Activated naive CD4-positive, alpha-beta T cell treated with anti-CD3 and anti-CD28 coated beads, Interleukin-2, amount 50 U/mL, for 24 hours (primary cell): ENCODE results near the gene ABLIM1.
A peak's percentile ranks its signal among the peaks of the same experiment; 100 is the strongest.

Source experiments
- H3K27ac Mint-ChIP-seq: one replicate; pipeline ENCODE4 v1.8.0; 2021; ENCODE audit warnings: mild to moderate bottlenecking, mixed read lengths
- H3K27me3 Mint-ChIP-seq: one replicate; pipeline ENCODE4 v1.8.0; 2021; ENCODE audit warnings: mixed read lengths
- H3K36me3 Mint-ChIP-seq: one replicate; pipeline ENCODE4 v1.8.0; 2021; ENCODE audit warnings: mixed read lengths
- H3K4me1 Mint-ChIP-seq: one replicate; pipeline ENCODE4 v1.8.0; 2021; ENCODE audit warnings: mixed read lengths
- H3K4me3 Mint-ChIP-seq: one replicate; pipeline ENCODE4 v1.8.0; 2021; ENCODE audit warnings: mild to moderate bottlenecking, mixed read lengths
- H3K9me3 Mint-ChIP-seq: one replicate; pipeline ENCODE4 v1.8.0; 2021; ENCODE audit warnings: mixed read lengths

ABLIM1 gene

DNA sequence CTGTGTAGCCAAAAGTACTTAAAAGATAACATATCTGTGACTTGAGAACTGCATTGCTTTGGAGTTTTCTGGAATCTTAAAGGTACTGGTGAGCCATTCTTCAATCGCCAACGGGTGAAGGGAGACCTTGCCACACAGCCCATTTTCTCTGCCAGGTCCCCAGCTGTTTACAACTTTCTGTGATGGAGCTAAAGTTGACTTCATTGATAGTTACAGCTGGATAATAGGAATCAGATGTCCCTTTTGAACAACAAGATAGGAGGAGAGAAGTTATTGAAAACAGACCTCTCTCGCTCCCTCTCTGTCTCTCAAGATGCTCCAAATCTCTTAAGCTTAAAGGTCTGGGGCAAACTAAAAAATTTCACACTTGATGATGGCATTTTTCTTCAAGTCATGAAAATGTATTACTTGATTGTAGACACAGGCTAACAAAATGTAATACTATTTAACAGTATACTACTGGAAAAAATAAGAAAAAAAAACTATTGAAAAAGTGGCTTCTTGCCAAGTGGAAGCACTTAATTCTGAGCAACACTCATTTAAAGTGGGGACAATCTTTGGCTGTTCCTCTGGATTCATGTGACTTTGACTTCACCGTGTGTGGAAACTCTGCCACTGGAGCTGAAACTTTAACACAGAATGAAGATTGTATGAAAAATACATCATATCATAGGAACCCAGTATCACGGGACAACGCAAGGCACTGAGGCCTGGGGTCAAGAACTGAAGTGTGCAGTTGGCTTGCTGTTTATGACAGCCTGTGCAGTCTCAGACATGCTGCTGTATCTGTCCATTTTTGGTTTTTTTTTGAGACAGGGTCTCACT lies 175.4 kb downstream of the ABLIM1 start:
- Mint-ChIP-seq H3K9me3 (no peaks in the 10 kb centered on the region), H3K4me1 (peaks cover 79% of the 10 kb centered on the region), H3K27me3 (no peaks in the 10 kb centered on the region), H3K36me3 (peaks cover 20% of the 10 kb centered on the region), H3K4me3 (no peak overlapping the region), H3K27ac (peak overlapping the region; percentile 55)

DNA sequence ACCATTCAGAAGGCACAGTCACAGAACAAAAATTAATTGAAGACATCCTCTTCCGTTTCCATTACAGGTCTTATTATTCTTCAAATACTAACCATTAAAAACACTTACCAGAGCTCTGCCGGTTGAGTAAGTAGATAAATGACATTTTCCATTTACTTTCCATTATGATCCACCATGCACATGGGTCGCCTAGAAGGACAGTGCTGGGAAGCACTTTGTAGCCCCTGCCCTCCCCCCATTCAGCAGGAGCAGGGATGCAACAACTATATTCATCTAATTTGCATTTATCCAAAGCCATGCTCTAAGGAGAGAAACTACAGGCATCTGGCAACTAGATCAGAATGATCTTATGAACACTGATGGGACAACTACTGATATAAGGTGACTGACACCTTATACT lies 177.0 kb downstream of the ABLIM1 start:
- H3K36me3 Mint-ChIP-seq: peaks cover 17% of the 10 kb centered on the region
- peaks cover 80% of the 10 kb centered on the region for H3K4me1 Mint-ChIP-seq
- no peak overlapping the region for H3K4me3 Mint-ChIP-seq

DNA sequence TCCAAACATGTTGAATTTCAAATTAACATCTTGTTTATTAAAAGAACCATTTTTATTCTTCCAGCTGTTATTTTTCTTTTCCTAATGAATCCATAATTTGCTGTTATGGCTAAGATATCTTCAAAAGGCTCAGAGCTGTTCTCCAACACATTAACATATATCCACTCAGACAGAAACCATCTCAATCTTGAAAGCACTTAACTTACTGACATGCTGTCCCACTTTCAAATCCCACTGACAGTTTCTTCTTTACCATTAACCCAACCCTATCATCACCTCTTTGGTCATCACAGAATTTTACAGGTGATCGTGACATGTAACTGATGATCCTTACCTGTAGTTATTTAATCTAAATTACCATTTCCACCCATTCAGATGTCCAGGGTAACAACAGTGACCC lies 178.2 kb downstream of the ABLIM1 start:
- peak overlapping the region; percentile 60 for H3K27ac Mint-ChIP-seq
- no peaks in the 10 kb centered on the region for H3K27me3 Mint-ChIP-seq
- peaks cover 88% of the 10 kb centered on the region for H3K4me1 Mint-ChIP-seq

More for the DNA sequence above, 177.0 kb downstream of the ABLIM1 start:
- no peaks in the 10 kb centered on the region for H3K27me3 Mint-ChIP-seq
- no peaks in the 10 kb centered on the region for H3K9me3 Mint-ChIP-seq
- peak overlapping the region; percentile 60 for H3K27ac Mint-ChIP-seq

DNA sequence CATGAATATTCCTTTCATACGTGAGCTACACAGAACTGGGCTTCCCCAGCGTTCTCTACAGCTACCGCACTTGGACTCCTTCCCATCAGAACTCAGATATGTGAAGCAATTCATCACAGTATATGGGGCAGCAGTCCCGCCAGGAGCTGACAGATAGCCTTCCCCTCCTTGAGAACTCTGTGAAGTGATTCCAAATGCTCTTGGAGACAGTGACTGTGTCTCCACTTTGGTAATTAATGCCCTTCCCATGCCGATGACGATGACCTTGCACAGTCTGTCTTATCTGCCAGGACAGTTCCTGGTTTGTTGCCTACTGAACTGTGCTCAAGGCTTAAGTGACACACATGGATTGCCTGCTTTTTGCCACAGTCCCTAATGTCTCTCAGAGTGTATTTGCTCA lies 178.8 kb downstream of the ABLIM1 start:
- H3K36me3 Mint-ChIP-seq: peaks cover 9% of the 10 kb centered on the region
- peak overlapping the region; percentile 85 for H3K27ac Mint-ChIP-seq
- peaks cover 89% of the 10 kb centered on the region for H3K4me1 Mint-ChIP-seq
- H3K9me3 Mint-ChIP-seq: no peaks in the 10 kb centered on the region
- H3K27me3 Mint-ChIP-seq: no peaks in the 10 kb centered on the region
- H3K4me3 Mint-ChIP-seq: no peak overlapping the region

More for the DNA sequence above, 178.2 kb downstream of the ABLIM1 start:
- Mint-ChIP-seq H3K36me3 (peaks cover 10% of the 10 kb centered on the region), H3K9me3 (no peaks in the 10 kb centered on the region), H3K4me3 (no peak overlapping the region)

DNA sequence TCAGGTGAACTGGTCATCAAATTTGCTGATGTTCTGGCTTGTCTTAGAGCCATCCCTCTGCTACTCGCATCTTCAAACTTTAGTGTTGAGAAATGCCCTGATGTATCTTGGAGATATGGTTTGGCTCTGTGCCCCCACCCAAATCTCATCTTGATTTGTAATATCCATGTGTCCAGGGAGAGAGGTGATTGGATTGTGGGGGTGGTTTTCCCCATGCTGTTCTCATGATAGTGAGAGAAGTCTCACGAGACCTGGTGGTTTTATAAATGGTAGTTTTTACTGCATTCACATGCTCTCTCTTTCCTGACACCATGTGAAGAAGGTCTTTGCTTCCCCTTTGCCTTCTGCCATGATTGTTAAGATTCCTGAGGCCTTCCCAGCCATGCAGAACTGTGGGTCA lies 179.8 kb downstream of the ABLIM1 start:
- Mint-ChIP-seq H3K27ac (peak overlapping the region; percentile 85), H3K36me3 (peaks cover 10% of the 10 kb centered on the region)

DNA sequence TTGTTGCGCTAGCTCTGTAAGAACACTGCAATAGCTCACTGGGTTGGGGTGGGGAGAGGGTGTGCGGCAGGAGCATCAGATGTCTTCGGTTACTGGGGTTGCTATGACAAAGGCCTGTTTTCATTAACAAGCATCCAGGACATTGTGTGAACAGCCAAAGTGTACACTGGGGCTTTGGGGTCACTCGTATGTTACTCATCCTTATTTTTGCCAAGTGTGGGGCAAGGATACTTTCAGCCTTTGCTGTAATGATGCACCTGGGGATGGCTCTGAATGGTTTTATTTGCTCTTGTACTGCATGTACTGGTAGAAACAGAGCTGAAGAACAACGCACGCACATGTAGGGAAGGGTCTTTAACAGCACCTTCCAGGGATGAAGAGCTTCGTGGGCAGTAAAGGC lies 180.8 kb downstream of the ABLIM1 start:
- H3K36me3 Mint-ChIP-seq: peaks cover 10% of the 10 kb centered on the region
- H3K4me3 Mint-ChIP-seq: no peak overlapping the region
- peaks cover 83% of the 10 kb centered on the region for H3K4me1 Mint-ChIP-seq
- no peaks in the 10 kb centered on the region for H3K9me3 Mint-ChIP-seq
- H3K27me3 Mint-ChIP-seq: no peaks in the 10 kb centered on the region
- H3K27ac Mint-ChIP-seq: peak overlapping the region; percentile 81

More for the DNA sequence above, 179.8 kb downstream of the ABLIM1 start:
- H3K27me3 Mint-ChIP-seq: no peaks in the 10 kb centered on the region
- H3K4me3 Mint-ChIP-seq: no peak overlapping the region
- peaks cover 85% of the 10 kb centered on the region for H3K4me1 Mint-ChIP-seq
- H3K9me3 Mint-ChIP-seq: no peaks in the 10 kb centered on the region

DNA sequence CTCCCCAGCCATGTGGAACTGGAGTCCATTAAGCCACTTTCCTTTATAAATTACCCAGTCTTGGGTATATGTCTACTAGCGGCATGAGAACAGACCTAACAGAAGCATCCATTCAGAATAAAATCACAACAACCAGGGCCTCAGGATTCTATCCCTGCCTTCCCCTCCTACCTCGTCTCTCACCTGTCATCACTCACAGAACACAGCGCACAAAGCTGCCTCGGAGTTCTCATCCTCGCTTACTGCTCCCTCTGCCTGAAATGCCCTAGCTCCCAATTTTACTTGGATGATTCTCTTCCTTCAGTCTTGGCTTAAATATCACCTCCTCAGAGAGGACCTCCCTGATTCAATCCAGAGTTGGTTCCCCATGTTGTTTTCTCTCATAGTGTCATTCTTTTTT lies 183.1 kb downstream of the ABLIM1 start:
- Mint-ChIP-seq H3K27me3 (no peaks in the 10 kb centered on the region), H3K27ac (peak overlapping the region; percentile 97), H3K9me3 (no peaks in the 10 kb centered on the region), H3K36me3 (peaks cover 12% of the 10 kb centered on the region), H3K4me1 (peaks cover 77% of the 10 kb centered on the region), H3K4me3 (no peak overlapping the region)

DNA sequence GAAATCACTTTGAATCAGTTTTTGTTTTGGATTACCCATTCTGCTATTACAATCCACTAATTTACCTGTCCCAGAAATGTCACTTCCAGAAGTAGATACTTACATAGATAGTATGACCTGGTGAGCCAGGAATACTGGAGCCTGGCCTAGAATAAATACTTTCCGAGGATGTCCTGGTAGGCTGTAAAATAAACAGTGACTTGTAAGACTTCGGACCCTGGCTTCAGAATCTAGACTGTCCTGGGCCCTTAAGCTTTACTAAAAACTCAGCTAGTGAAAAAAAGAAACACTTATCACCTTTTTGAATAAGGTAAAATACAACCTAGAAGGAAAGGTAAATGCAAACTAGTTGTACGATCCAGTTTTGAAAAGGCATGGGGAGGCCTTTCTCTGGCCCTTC lies 184.3 kb downstream of the ABLIM1 start:
- peaks cover 70% of the 10 kb centered on the region for H3K4me1 Mint-ChIP-seq
- H3K27ac Mint-ChIP-seq: peak overlapping the region; percentile 97
- H3K36me3 Mint-ChIP-seq: peaks cover 13% of the 10 kb centered on the region
- H3K27me3 Mint-ChIP-seq: no peaks in the 10 kb centered on the region
- no peaks in the 10 kb centered on the region for H3K9me3 Mint-ChIP-seq
- H3K4me3 Mint-ChIP-seq: no peak overlapping the region

DNA sequence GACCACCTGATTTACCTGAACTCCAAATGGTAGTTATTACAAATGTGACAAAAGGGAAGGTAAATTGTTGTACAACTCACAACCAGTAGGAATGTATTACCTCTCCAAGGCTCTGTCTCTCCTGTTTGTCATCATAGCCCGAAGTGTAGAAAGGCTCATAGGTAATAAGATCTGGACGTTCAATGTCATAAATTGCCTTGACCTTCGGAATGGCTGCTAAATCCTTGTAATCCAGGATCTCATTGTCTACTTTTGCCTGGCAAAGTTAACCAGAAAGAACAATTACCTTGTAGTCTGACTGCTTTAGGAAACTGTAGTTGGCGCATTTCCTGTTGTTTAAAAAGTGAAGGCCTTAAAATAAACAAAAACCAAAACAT lies 185.2 kb downstream of the ABLIM1 start:
- H3K36me3 Mint-ChIP-seq: peaks cover 11% of the 10 kb centered on the region
- peak overlapping the region; percentile 41 for H3K27ac Mint-ChIP-seq
- H3K9me3 Mint-ChIP-seq: no peaks in the 10 kb centered on the region
- H3K27me3 Mint-ChIP-seq: no peaks in the 10 kb centered on the region
- peaks cover 65% of the 10 kb centered on the region for H3K4me1 Mint-ChIP-seq
- H3K4me3 Mint-ChIP-seq: no peak overlapping the region

DNA sequence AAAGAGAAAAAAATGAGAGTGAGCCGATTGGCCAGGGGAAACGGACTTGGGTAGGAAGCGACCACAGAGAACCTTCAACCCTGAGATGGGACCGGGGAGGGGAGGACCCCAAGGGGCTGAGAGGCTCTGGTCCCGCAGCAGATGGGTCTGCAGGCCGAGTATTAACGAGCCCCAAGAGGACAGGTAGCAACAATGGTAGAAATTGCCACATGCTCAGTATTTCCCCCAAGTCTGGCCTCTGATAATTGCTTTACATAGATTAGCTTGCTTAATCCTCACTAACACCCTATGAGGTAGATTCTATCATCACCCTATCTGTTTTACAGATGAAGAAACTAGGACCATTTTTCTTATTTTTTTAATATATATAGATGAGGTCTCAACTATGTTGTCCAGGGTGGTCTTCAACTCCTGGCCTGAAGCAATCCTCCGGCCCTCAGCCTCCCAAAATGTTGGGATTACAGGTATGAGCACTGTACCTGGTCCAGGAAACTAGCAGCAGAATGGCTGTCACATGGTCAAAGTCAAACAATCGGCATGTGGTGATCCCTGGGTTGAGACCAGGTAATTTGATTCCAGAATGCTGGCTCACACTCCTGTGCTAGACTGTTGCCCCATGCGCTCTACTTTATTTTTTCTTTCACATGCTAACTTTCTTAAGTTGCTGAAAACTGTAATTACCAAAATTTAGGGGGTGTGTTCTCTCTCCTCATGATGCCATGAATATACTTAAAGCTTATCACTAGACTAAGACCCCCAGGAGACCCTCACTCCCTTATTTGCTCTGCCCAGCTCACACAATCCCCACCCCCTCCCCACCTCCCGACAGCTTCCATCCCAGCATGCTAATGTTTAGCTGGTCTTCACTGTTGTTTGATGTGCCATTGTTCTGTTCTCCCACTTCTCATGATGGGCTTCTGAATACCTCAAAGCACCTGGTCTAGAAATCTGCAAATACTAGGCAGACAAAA lies 185.9 kb downstream of the ABLIM1 start:
- peaks cover 11% of the 10 kb centered on the region for H3K36me3 Mint-ChIP-seq
- H3K4me1 Mint-ChIP-seq: peaks cover 61% of the 10 kb centered on the region
- no peaks in the 10 kb centered on the region for H3K27me3 Mint-ChIP-seq
- no peak overlapping the region for H3K4me3 Mint-ChIP-seq
- H3K9me3 Mint-ChIP-seq: no peaks in the 10 kb centered on the region
- peak overlapping the region; percentile 41 for H3K27ac Mint-ChIP-seq

DNA sequence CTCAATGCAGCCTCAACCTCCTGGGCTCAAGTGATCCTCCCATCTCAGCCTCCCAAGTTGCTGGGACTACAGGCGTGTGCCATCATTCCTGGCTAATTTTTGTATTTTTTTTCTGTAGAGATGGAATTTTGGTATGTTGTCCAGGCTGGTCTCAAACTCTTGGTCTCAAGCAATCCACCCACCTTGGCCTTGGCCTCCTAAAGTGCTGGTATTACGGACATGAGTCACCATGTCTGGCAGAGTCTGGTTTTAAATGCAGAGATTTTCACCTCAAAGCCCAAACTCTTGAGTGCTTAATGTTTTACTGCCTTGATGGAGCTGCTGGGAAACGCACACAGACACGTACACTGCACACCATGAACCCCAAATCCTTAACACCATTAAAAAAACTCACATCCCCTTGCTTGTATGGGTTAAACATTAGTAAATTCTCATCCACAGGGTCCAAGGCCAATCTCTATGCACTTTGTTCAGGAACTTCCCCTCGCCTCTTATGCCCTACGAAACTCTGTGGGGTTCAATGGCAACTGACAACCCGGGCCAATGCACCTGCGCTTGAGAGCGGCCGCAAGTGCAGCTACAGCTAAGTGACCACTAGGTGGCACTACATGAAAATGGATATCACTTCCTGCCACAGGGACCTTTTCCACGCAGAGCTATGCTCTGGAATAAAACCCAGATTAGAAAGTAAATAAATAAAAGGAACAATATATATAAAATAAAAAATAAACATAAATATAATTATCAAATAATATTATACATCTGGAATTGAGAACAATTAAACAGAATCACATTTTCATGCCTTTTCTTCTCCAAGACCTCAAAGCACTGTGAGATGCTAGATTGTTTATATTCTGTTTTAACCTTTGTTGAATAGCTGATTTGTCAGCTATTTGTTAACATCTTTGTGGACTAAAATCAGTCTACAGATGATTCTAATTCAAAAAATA lies 186.8 kb downstream of the ABLIM1 start:
- peaks cover 54% of the 10 kb centered on the region for H3K4me1 Mint-ChIP-seq
- H3K4me3 Mint-ChIP-seq: no peak overlapping the region
- H3K36me3 Mint-ChIP-seq: peaks cover 13% of the 10 kb centered on the region
- H3K27me3 Mint-ChIP-seq: no peaks in the 10 kb centered on the region
- peak overlapping the region; percentile 73 for H3K27ac Mint-ChIP-seq
- H3K9me3 Mint-ChIP-seq: no peaks in the 10 kb centered on the region

DNA sequence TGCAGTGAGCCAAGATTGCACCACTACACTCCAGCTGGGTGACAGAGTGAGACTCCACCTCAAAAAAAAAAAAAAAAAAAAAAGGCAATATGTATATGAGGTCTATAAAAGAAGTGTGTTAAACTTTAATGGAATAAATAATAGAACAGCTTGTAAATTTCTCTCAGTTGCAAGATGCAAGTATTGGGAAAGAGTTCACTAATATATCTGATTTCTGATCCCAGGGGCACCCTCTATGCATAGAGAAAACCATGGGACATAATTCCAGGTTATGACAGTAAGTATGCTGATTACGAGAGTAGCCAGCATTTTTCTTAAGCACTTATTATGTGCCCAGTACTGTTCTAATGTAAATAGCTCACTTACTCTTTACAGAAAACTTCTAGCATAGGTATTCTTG lies 187.7 kb downstream of the ABLIM1 start:
- no peak overlapping the region for H3K27ac Mint-ChIP-seq
- no peak overlapping the region for H3K4me3 Mint-ChIP-seq
- H3K4me1 Mint-ChIP-seq: peaks cover 48% of the 10 kb centered on the region
- H3K9me3 Mint-ChIP-seq: no peaks in the 10 kb centered on the region
- no peaks in the 10 kb centered on the region for H3K27me3 Mint-ChIP-seq
- H3K36me3 Mint-ChIP-seq: peaks cover 13% of the 10 kb centered on the region

DNA sequence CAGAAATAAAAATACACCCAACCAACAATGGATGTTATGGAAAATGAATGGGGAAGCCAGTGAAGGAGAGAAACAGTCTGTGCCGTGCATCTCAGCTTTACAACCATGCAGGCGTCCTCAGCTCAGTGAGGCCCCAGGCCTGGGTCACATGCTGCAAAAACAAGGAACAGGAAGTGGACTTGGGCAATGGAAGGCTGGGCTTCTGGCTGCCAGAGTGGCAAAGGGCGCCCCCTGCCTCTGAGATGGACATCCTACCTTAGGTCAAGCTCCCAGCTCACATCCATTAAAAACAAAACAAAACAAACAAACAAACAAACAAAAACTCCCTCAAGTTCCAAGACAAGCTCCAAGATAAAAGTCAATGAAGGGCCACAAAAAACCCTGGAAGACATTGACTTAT lies 199.1 kb downstream of the ABLIM1 start:
- Mint-ChIP-seq H3K4me3 (no peak overlapping the region), H3K36me3 (peaks cover 14% of the 10 kb centered on the region), H3K27me3 (no peaks in the 10 kb centered on the region), H3K27ac (peak overlapping the region; percentile 41), H3K9me3 (no peaks in the 10 kb centered on the region), H3K4me1 (peaks cover 28% of the 10 kb centered on the region)

DNA sequence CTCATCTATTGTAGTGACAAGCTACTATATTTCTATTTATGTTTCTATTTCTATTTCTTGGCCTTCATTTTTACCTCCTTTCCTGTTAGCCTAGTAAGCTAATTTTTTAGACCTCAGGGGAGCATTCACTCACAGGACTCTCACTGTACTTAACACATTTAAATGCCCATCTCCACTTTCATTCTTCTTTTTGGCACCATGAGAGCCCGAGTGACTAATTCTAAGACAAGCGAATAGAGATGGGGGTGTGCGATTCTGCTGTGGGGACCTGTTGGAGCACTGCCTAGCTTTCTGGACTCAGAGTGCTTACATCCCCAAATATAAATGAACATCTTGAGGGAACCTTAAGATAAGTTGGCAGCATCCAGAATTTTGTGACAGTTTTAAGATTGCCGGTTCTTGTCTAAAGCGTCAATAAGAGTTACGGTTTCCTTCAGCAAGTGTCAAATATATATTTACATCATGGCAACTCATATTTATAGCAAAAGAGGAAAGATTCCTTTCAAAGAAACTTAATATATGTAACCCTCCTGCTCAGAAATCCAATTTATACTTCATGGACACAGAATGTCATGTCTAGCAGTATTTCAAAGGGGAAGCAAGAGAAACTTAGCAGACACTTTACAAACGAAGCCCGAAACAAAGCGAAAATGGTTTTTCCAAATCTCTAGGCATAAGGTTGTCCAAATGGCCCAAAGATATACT lies 199.7 kb downstream of the ABLIM1 start:
- Mint-ChIP-seq H3K27me3 (no peaks in the 10 kb centered on the region), H3K9me3 (no peaks in the 10 kb centered on the region), H3K4me1 (peaks cover 33% of the 10 kb centered on the region), H3K27ac (peak overlapping the region; percentile 62), H3K4me3 (no peak overlapping the region), H3K36me3 (peaks cover 12% of the 10 kb centered on the region)
